ENCODE measurements around the gene NEU1.
"Not testable (repeated sequence)": the region's sequence is repeated elsewhere in the genome, so short reads cannot be mapped to it uniquely, and the experiment has no call there.

NEU1 gene

GRCh38 chr6:31862344-31863235 lies at the start of gene NEU1:
Gene NEU1, minus strand, starts transcription at chr6:31862821. Its CDS starts 45 bp downstream, at chr6:31862776.
- peak; percentile 99 for DNase-seq (ENCODE audit: low spot score)

GRCh38 chr6:31911826-31912585 lies 49.4 kb upstream of the NEU1 start:
- no peak for DNase-seq (ENCODE audit: low spot score)

GRCh38 chr6:31909298-31909697 lies 46.7 kb upstream of the NEU1 start:
- not testable (repeated sequence) for DNase-seq (ENCODE audit: low spot score)

- no peak for DNase-seq (ENCODE audit: low spot score)
These were observed 46.2 kb upstream of the NEU1 start for GRCh38 chr6:31908791-31909190.

- DNase-seq (ENCODE audit: low spot score), result not testable (repeated sequence)
These were observed 45.6 kb upstream of the NEU1 start for GRCh38 chr6:31908255-31908654.

GRCh38 chr6:31907158-31907813 lies 44.7 kb upstream of the NEU1 start:
- DNase-seq (ENCODE audit: low spot score), result no peak

GRCh38 chr6:31906727-31907126 lies 44.1 kb upstream of the NEU1 start:
- DNase-seq (ENCODE audit: low spot score), result not testable (repeated sequence)

- DNase-seq (ENCODE audit: low spot score), result no peak
These were observed 43.5 kb upstream of the NEU1 start for GRCh38 chr6:31906122-31906521.

GRCh38 chr6:31905041-31905440 lies 42.4 kb upstream of the NEU1 start:
- DNase-seq (ENCODE audit: low spot score), result no peak

- no peak for DNase-seq (ENCODE audit: low spot score)
These were observed 41.3 kb upstream of the NEU1 start for GRCh38 chr6:31903957-31904356.

- DNase-seq (ENCODE audit: low spot score), result peak; percentile 92
These were observed 39.5 kb upstream of the NEU1 start, which contains the start of gene ZBTB12 for GRCh38 chr6:31901953-31902643. Gene ZBTB12, minus strand, starts transcription at chr6:31902086. Its CDS starts 781 bp downstream, at chr6:31901305.

GRCh38 chr6:31901415-31901952 lies 38.9 kb upstream of the NEU1 start:
- DNase-seq (ENCODE audit: low spot score), result peak; percentile 44

- DNase-seq (ENCODE audit: low spot score), result no peak
These were observed 38.3 kb upstream of the NEU1 start for GRCh38 chr6:31900917-31901414.

GRCh38 chr6:31899882-31900722 lies 37.5 kb upstream of the NEU1 start:
- DNase-seq (ENCODE audit: low spot score), result no peak

GRCh38 chr6:31899215-31899614 lies 36.6 kb upstream of the NEU1 start:
- no peak for DNase-seq (ENCODE audit: low spot score)

GRCh38 chr6:31898383-31899011 lies 35.9 kb upstream of the NEU1 start:
- peak; percentile 70 for DNase-seq (ENCODE audit: low spot score)

- DNase-seq (ENCODE audit: low spot score), result peak; percentile 82
These were observed 35.2 kb upstream of the NEU1 start, which contains the start of gene EHMT2 for GRCh38 chr6:31897612-31898382. Gene EHMT2, minus strand, starts transcription at chr6:31897698. Its CDS starts 21 bp downstream, at chr6:31897677.

GRCh38 chr6:31896856-31897611 lies 34.4 kb upstream of the NEU1 start:
- DNase-seq (ENCODE audit: low spot score), result no peak
